UCSD-AML1 (cell line): Measurements from ENCODE around the gene GFPT2.

Source experiments
- DNase-seq: peaks from one replicate; lab custom pipeline; 2025; ENCODE audit not compliant: unreplicated experiment; lab: John Stamatoyannopoulos, UW

The GFPT2 gene

GRCh38 chr5:180378438-180379344, 25.6 kb upstream of the GFPT2 start:
- no peak for DNase-seq

GRCh38 chr5:180377556-180378197, 24.5 kb upstream of the GFPT2 start:
- no peak for DNase-seq

GRCh38 chr5:180376511-180376910, 23.4 kb upstream of the GFPT2 start:
- DNase-seq: no peak

DNA sequence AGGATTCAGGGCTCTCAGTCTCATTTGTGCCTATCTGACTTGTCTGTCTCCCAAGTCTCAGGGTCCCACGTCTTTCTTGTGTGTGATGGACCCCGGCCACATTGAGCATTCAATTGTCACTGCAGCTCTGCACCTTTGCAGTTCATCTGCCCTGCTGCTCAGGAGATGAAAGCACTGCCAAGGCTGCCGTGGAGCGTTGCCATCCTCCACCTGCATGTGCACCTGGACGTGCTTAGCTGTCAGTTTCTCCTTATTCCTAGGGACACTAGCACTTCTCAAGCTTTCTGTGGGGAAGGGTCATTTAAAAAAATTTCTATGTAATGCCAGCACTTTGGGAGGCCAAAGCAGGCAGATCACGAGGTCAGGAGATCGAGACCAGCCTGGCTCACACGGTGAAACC, 22.8 kb upstream of the GFPT2 start:
- DNase-seq: no peak

DNA sequence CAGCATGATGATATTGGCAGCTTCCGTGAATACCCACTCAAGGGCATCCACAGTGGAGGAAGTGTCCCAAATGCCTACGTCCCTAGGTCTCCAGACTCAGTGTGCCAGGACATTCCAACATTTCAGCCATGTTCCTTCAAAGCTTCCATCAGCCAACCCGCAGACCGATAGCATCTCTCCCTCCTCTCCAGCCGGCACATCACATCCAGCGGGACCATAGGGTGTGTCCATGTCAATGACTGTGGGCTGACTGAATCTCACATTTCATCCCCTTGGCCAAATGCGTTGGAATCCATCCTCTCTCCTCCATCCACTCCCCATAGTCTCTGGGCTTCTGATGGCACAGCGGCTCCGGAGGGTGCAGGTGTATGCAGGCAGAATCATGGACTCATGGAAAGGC, 22.2 kb upstream of the GFPT2 start:
- DNase-seq: no peak

- DNase-seq: no peak
Measured at GRCh38 chr5:180373870-180374269, 20.7 kb upstream of the GFPT2 start.

DNA sequence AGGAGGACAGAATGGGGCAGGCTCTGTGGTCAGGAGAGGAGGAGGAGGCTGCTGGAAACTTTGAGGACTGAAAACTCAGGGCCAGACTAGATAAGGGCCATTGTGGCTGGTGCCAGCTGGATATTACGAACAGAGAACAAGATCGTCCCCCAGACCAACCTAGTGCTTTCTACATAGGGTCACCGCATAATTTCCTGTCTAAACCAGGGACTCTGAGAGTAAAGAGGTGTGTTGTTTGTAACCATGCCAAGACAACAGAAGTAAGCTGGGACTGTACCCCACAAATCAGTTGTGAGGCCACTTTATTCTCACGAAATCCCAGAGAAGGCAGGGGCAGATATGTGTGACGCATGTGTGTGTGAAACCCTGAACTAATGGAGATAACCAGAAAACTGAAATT, 20.3 kb upstream of the GFPT2 start:
- no peak for DNase-seq

- no peak for DNase-seq
Measured at GRCh38 chr5:180371949-180372348, 18.8 kb upstream of the GFPT2 start.

DNA sequence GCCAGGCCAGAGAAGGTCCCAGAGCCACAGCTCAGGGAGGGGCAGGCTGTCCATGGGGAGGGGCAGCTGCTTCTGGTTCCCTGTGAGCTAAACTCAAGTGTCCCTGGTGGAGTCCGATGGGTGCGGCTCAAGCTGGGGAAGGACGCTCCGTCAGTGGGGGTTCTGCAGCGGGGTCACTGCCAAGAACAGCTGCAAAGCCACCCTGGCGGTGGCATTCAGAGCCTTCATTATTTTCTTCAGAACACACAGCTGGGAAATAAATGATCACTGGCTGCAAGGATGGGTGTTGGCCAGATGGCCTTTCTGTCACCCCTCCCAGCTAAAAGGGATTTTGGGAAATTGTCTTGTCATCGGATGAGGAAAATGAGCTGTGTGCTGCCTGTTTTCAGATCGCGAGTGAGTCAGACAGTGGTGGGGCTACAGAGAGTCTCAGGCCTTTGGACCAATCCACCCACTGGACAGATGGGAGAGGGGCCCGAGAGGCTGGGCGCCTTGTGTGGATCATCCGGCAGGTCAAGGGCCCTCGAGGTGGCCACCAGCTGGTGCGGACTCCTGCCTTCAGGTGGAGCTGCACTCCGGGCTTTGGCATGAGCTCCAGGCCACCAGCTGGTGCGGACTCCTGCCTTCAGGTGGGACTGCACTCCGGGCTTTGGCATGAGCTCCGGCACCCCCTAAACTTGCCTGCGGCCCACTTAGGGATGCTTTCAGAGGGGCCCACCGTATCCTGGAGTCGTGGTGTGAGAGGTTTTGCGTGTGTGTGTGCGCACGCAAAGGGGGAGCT, 17.9 kb upstream of the GFPT2 start:
- DNase-seq: no peak

- DNase-seq: no peak
Measured at GRCh38 chr5:180367991-180368390, 14.9 kb upstream of the GFPT2 start.

DNA sequence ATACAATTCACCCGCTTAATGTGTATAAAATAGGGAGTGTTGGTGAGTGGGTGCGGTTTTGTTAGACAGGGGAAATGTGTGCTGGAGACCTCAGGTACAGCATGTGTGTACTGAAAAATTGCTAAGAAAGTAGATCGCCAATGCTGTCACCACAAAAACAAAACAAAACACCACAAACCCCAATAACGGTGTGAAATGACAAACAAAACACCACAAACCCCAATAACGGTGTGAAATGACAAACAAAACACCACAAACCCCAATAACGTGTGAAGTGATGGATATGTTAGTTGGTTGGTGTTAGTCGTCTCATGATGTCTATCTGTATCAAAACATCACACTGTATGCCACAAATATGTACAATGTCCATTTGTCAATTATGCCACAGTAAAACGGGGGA, 14.2 kb upstream of the GFPT2 start:
- DNase-seq: no peak

DNA sequence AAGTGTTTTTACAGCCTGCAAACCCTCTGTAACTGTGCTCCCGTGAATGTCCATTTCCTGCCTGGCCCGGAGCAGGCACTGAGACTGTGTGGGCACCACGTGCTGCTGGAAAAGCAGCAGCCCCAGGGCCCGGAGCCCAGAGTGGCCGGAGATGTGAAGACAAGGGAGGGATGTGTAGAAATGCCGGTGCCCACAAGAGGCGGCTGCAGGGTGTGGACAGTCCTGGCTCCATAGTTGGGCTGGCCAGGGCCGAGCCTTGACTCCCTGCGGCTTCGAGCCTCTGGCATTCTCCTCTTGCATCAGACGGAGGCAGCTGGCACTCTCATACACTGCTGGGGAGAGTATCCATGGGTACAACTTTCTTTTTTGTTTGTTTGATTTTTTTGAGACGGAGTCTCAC, 13.2 kb upstream of the GFPT2 start:
- DNase-seq: no peak

- no peak for DNase-seq
Measured at GRCh38 chr5:180365829-180366228, 12.7 kb upstream of the GFPT2 start.

DNA sequence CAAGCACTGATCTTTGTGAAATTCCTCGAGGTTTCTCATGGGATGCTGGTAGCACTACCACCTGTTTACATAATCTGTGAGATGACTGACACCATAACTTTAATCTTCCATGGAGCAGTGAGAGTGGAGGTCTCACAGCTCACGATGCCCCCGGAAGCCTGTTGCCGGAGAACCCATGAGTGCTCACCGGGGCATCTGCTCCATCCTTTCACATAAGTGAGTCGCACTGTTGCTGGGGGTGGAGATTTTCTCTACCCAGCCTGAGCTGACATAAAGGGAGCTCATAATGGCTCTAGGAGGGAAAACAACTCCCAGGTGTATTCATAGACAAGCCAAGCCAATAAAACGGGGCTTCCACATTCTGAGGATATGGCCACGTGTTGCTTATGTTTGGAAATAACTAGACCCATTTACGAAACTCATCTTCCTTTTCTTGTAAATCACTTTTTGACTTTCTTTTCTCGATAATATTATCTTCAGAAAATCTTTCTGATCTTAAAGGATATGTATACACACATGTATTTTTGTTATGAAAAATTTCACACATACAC, 11.2 kb upstream of the GFPT2 start:
- no peak for DNase-seq

DNA sequence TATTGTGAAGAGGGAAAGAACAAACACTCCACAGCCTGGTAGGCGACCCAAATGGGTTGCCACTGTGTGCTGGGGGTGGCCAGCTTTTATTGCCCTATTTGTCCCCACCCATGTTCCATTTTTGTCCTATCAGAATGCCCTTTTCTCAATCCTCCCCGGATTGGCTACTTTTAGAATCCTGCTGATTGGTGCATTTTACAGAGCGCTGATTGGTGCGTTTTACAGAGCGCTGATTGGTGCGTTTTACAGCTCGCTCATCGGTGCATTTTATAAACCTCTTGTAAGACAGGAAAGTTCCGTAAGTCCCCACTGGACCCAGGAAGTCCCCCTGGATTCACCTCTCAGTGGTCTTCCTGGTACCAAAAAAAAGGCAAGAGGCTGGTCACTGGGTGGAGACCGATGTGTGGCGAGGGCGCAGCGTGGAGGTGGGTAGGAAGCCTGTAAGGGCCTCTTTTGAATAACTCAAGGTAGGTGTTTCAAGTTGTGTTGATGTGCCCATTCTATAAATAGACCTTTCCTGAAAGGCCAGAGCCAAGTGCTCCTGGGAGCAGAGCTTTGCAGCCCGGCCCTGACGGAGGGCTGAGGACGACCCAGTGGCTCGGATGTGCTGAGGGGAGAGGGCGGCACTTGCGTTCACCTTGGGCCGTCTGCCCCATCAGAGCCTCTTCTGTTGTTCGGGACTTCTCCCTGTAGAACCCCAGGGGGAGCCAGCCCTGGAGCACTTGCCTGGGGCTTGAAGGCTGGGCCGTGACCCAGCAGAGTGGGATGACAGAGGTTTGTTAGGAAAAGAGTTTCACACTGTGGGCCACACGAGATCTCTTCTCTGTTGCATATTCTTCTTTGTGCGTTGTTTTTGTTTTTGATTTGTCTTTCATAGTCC, 7.2 kb upstream of the GFPT2 start:
- no peak for DNase-seq

GRCh38 chr5:180358694-180359093, 5.6 kb upstream of the GFPT2 start:
- DNase-seq: no peak

DNA sequence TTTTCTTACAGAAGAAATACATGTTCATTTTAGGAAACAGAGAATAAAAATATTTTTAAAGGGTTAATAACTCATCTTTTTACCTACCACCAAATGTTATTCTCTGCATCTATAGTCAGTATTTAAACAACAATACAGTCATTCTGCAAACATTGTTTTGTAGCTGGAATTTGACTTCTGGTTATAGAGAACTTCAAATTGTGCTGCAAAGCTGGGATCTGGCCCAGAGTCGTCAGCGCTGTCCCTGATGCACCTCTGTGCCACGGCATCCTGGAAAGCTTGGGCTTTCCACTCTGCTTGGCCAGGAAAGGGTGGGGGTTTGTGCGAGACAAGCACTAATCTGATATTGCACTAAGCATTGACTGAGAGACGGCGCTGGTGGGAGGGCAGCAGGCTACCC, 5.0 kb upstream of the GFPT2 start:
- DNase-seq: no peak

GRCh38 chr5:180354966-180355365, 1.8 kb upstream of the GFPT2 start:
- no peak for DNase-seq

GRCh38 chr5:180353980-180354452, 880 bp upstream of the GFPT2 start:
- no peak for DNase-seq
